ENCODE results near the gene CCDC68. TPM values are rescaled to one million over a fixed set of nuclear protein-coding genes. Genes with fewer than 3 reads are reported as not detected.

CCDC68 gene
- total and polyA plus RNA-seq, 2 of the 8 experiments (the other 6 are each of a cell fraction or from before 2014, with no cell fraction given) = 0.06 to 0.80 TPM

DNA sequence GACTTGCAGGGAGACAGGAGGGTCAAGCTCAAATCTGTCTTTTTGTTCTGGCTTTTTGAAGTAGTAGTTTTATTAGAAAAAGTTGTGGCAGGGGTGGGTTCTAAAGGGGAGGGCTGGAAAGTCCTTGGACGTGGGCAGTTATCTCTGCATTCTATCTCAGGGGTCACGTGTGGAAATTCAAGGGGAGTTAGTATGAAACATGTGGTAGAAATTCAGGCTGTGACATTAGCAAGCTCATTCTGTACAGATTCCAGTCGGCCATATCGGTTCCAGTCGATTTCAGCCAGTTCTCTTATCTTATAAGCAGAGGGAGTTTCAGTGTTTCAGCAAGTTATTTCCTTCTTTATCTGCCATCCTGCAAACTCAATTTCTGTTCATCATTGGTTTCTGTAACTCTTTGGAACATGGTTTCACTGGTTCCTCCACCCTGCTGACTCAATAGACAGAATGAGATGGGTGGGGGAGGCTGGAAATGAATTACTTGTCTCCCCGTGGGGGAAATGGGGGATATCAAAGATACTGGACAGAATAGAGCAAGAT is 78.0 kb downstream of the CCDC68 start (continued):
- no peak for TF ChIP-seq PHF8 (conservative IDR thresholded peaks at IDR 0.05; ENCODE audit: low read depth, low read length)

Measured in H1 (cell line).